ENCODE results near the gene POU6F2. TPM values are rescaled to one million over a fixed set of nuclear protein-coding genes. Genes with fewer than 3 reads are reported as not detected.
A peak's percentile ranks its signal among the peaks of the same experiment; 100 is the strongest.

POU6F2 gene
- total RNA-seq, 1 experiment from 2014 or later, result 0.64 TPM

- no peak for DNase-seq
- peaks cover 18% of the 10 kb centered on the region for H3K27me3 Mint-ChIP-seq (ENCODE audit: unreplicated experiment)
- H3K27ac Mint-ChIP-seq (ENCODE audit: unreplicated experiment), result no peak overlapping the region
- H3K9me3 Mint-ChIP-seq (ENCODE audit: low read depth, unreplicated experiment), result no peaks in the 10 kb centered on the region
- TF ChIP-seq CTCF (IDR thresholded peaks at IDR 0.05; ENCODE audit: unreplicated experiment), result no peak
- intact Hi-C loops (cut with micrococcal nuclease; ENCODE audit: unreplicated experiment), result no loop called here
- H3K36me3 Mint-ChIP-seq (ENCODE audit: insufficient read depth, unreplicated experiment), result no peaks in the 10 kb centered on the region
- H3K4me3 Mint-ChIP-seq (ENCODE audit: low read depth, unreplicated experiment), result no peak overlapping the region
- no TSS peak for BruUV-seq (replicated peaks)
- no peaks in the 10 kb centered on the region for H3K4me1 Mint-ChIP-seq (ENCODE audit: low read depth, unreplicated experiment)
- CTCF ChIA-PET, result interaction anchor here (1.1 kb wide), 1 partner anchor 397 kb away, joined by 3 read pairs; no protein-coding TSS in a partner anchor
These were observed 474.2 kb downstream of the POU6F2 start for GRCh38 chr7:39451901-39452300.

GRCh38 chr7:39453743-39454355 lies 476.1 kb downstream of the POU6F2 start:
- Mint-ChIP-seq H3K9me3 (ENCODE audit: low read depth, unreplicated experiment) (no peaks in the 10 kb centered on the region), H3K27ac (ENCODE audit: unreplicated experiment) (no peak overlapping the region), H3K4me1 (ENCODE audit: low read depth, unreplicated experiment) (no peaks in the 10 kb centered on the region), H3K4me3 (ENCODE audit: low read depth, unreplicated experiment) (no peak overlapping the region), H3K27me3 (ENCODE audit: unreplicated experiment) (peaks cover 22% of the 10 kb centered on the region), H3K36me3 (ENCODE audit: insufficient read depth, unreplicated experiment) (no peaks in the 10 kb centered on the region)
- CTCF ChIA-PET, result interaction anchor here (0.6 to 1.3 kb wide), 4 partner anchors 9 to 66 kb away, joined by 3 to 4 read pairs (median 4); no protein-coding TSS in a partner anchor
- TF ChIP-seq CTCF (IDR thresholded peaks at IDR 0.05; ENCODE audit: unreplicated experiment), result peak; percentile 83
- BruUV-seq (replicated peaks), result no TSS peak
- peak; percentile 76 for DNase-seq
- intact Hi-C loops (cut with micrococcal nuclease; ENCODE audit: unreplicated experiment), result no loop called here

GRCh38 chr7:39458061-39458745 lies 480.5 kb downstream of the POU6F2 start:
- intact Hi-C loops (cut with micrococcal nuclease; ENCODE audit: unreplicated experiment), result no loop called here
- H3K36me3 Mint-ChIP-seq (ENCODE audit: insufficient read depth, unreplicated experiment), result no peaks in the 10 kb centered on the region
- H3K27ac Mint-ChIP-seq (ENCODE audit: unreplicated experiment), result no peak overlapping the region
- H3K4me1 Mint-ChIP-seq (ENCODE audit: low read depth, unreplicated experiment), result no peaks in the 10 kb centered on the region
- CTCF ChIA-PET, result interaction anchor here (0.6 kb wide), 1 partner anchor 1021 kb away, joined by 3 read pairs; no protein-coding TSS in a partner anchor
- TF ChIP-seq CTCF (IDR thresholded peaks at IDR 0.05; ENCODE audit: unreplicated experiment), result no peak
- DNase-seq, result no peak
- H3K9me3 Mint-ChIP-seq (ENCODE audit: low read depth, unreplicated experiment), result no peaks in the 10 kb centered on the region
- H3K27me3 Mint-ChIP-seq (ENCODE audit: unreplicated experiment), result peaks cover 18% of the 10 kb centered on the region
- no TSS peak for BruUV-seq (replicated peaks)
- no peak overlapping the region for H3K4me3 Mint-ChIP-seq (ENCODE audit: low read depth, unreplicated experiment)

- no peak overlapping the region for H3K4me3 Mint-ChIP-seq (ENCODE audit: low read depth, unreplicated experiment)
- CTCF ChIA-PET, result no interaction called here
- no peaks in the 10 kb centered on the region for H3K9me3 Mint-ChIP-seq (ENCODE audit: low read depth, unreplicated experiment)
- no TSS peak for BruUV-seq (replicated peaks)
- no peaks in the 10 kb centered on the region for H3K36me3 Mint-ChIP-seq (ENCODE audit: insufficient read depth, unreplicated experiment)
- TF ChIP-seq CTCF (IDR thresholded peaks at IDR 0.05; ENCODE audit: unreplicated experiment), result no peak
- DNase-seq, result no peak
- no peak overlapping the region for H3K27ac Mint-ChIP-seq (ENCODE audit: unreplicated experiment)
- H3K4me1 Mint-ChIP-seq (ENCODE audit: low read depth, unreplicated experiment), result peaks cover 2% of the 10 kb centered on the region
- H3K27me3 Mint-ChIP-seq (ENCODE audit: unreplicated experiment), result peaks cover 18% of the 10 kb centered on the region
- intact Hi-C loops (cut with micrococcal nuclease; ENCODE audit: unreplicated experiment), result no loop called here
These were observed 481.9 kb downstream of the POU6F2 start for GRCh38 chr7:39459636-39460035.
